ENCODE data around the gene ATOX1. TPM values are rescaled to one million over a fixed set of nuclear protein-coding genes. Genes with fewer than 3 reads are reported as not detected.
"Not testable (repeated sequence)": the region's sequence is repeated elsewhere in the genome, so short reads cannot be mapped to it uniquely, and the experiment has no call there.

ATOX1 gene
- total RNA-seq, 4 donors from 2014 or later: 43.7 to 108 (median 98.5) TPM

- Histone ChIP-seq H3K4me1 (peaks cover 0 to 4% (median 0%) of the 10 kb centered on the region in 4 donors), H3K4me3 (no peak overlapping the region), H3K27ac (no peak overlapping the region), H3K9me3 (peaks cover 0 to 6% (median 0%) of the 10 kb centered on the region in 4 donors), H3K36me3 (peaks cover 0 to 15% (median 0%) of the 10 kb centered on the region in 3 donors), H3K27me3 (no peaks in the 10 kb centered on the region)
- 94 to 95% methylated on average over 9 of the region's 9 CpGs for WGBS, 2 donors
- DNase-seq (ENCODE audit: low spot score in 2 of 2): no peak
- TF ChIP-seq EP300 (IDR thresholded peaks at IDR 0.05) (no peak), CTCF (IDR thresholded peaks at IDR 0.05) (no peak), POLR2A (IDR thresholded peaks at IDR 0.05) (no peak)
These were observed 24.9 kb downstream of the ATOX1 start for GRCh38 chr5:151733358-151734063.

DNA sequence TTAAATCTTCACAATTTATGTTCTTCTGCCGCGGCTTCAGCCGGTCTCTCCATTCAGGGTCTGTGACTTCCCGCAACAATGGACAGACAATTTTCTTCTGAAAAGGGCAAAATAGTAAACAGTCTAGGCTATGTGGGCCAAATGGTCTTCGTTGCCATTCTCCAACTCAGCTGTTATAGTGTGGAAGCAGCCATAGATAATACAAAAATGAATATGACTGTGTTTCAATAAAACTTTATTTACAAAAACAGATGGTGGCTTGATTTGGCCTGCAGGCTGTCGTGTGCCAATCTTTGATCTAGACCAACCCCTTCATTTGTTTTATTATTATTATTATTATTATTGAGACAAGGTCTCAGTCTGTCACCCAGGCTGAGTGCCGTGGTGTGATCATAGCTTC lies 28.1 kb downstream of the ATOX1 start:
- H3K9me3 ChIP-seq: peaks cover 0 to 6% (median 0%) of the 10 kb centered on the region in 4 donors
- no peak for TF ChIP-seq POLR2A (IDR thresholded peaks at IDR 0.05)
- TF ChIP-seq EP300 (IDR thresholded peaks at IDR 0.05): no peak
- TF ChIP-seq CTCF (IDR thresholded peaks at IDR 0.05): no peak
- WGBS, 2 donors: 97% methylated on average over 7 of the region's 7 CpGs
- no peaks in the 10 kb centered on the region for H3K4me1 ChIP-seq
- H3K4me3 ChIP-seq: no peak overlapping the region
- no peak for DNase-seq (ENCODE audit: low spot score in 2 of 2)
- no peak overlapping the region for H3K27ac ChIP-seq
- no peaks in the 10 kb centered on the region for H3K27me3 ChIP-seq
- H3K36me3 ChIP-seq: peaks cover 0 to 12% (median 0%) of the 10 kb centered on the region in 3 donors

- DNase-seq (ENCODE audit: low spot score in 2 of 2); H3K9me3 ChIP-seq; H3K4me3 ChIP-seq; H3K27ac ChIP-seq; H3K4me1 ChIP-seq; H3K27me3 ChIP-seq: not testable (repeated sequence)
- 84 to 87% methylated on average over 5 of the region's 5 CpGs for WGBS, 2 donors
- peaks cover 0 to 12% (median 0%) of the 10 kb centered on the region in 3 donors for H3K36me3 ChIP-seq
These were observed 28.8 kb downstream of the ATOX1 start for GRCh38 chr5:151729597-151729996.

DNA sequence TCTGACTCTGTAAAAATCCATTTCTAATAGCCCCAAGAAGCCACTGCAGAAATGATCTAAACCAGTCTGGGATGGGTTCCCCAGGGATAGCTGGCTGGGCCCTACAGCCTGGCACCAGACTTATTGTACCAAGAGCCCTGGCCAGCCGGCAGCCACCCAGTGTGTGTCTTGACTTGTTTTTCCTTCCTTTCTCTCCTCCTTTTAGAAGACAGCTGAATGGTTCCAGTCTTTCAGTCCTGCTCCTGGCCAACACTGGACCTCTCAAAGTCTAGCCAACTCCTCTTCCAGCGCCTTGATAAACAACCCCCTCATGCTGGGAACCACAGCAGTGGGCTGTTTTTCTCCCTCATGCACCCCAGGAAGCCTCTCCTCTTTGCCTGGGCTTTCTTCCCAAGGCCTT lies 34.1 kb downstream of the ATOX1 start:
- no peak for TF ChIP-seq POLR2A (IDR thresholded peaks at IDR 0.05)
- no peak for TF ChIP-seq CTCF (IDR thresholded peaks at IDR 0.05)
- TF ChIP-seq EP300 (IDR thresholded peaks at IDR 0.05): no peak
- H3K4me3 ChIP-seq: no peak overlapping the region
- H3K9me3 ChIP-seq: peaks cover 0 to under 1% (median 0%) of the 10 kb centered on the region in 4 donors
- WGBS, 2 donors: 85 to 98% methylated on average over 2 of the region's 2 CpGs
- no peaks in the 10 kb centered on the region for H3K27me3 ChIP-seq
- no peak for DNase-seq (ENCODE audit: low spot score in 2 of 2)
- H3K36me3 ChIP-seq: no peaks in the 10 kb centered on the region
- peaks cover 0 to 15% (median 0%) of the 10 kb centered on the region in 4 donors for H3K4me1 ChIP-seq
- H3K27ac ChIP-seq: no peak overlapping the region

- H3K9me3 ChIP-seq: no peaks in the 10 kb centered on the region
- no peak overlapping the region for H3K27ac ChIP-seq
- no peaks in the 10 kb centered on the region for H3K27me3 ChIP-seq
- TF ChIP-seq EP300 (IDR thresholded peaks at IDR 0.05) (no peak), CTCF (IDR thresholded peaks at IDR 0.05) (no peak), POLR2A (IDR thresholded peaks at IDR 0.05) (no peak)
- no peak for DNase-seq (ENCODE audit: low spot score in 2 of 2)
- H3K36me3 ChIP-seq: no peaks in the 10 kb centered on the region
- no peak overlapping the region for H3K4me3 ChIP-seq
- peaks cover 0 to 31% (median 4%) of the 10 kb centered on the region in 4 donors for H3K4me1 ChIP-seq
These were observed 35.9 kb downstream of the ATOX1 start for GRCh38 chr5:151722546-151722945.
